HG02759 (cell line): ENCODE measurements around the gene IRX2.

Experiments
- ATAC-seq: cut with Tn5 transposase; IDR thresholded peaks from one replicate; pipeline ENCODE4 v1.9.1; 2021; ENCODE audit warnings: mild to moderate bottlenecking, moderate library complexity; ENCODE audit not compliant: unreplicated experiment

The IRX2 gene

DNA sequence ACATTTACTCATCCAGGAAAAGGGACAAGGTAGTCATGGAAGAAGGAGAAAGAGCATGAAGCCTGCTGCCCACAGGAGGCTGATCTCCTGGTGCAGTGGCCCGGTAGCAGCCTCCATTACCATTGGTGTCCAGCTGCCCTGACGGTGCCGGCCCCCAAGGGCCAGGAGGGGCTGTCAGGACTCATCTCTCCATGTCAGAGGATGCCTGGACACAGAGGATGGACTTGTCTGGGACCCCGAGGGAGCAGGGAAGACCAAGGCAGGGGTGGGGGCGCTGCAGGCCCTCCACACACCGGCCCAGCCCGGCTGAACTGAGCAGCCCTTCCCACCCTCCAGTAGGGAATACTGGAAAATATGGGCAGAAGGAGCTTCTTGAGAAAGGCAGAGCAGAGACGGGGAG lies 52.2 kb downstream of the IRX2 start:
- ATAC-seq, result no peak

DNA sequence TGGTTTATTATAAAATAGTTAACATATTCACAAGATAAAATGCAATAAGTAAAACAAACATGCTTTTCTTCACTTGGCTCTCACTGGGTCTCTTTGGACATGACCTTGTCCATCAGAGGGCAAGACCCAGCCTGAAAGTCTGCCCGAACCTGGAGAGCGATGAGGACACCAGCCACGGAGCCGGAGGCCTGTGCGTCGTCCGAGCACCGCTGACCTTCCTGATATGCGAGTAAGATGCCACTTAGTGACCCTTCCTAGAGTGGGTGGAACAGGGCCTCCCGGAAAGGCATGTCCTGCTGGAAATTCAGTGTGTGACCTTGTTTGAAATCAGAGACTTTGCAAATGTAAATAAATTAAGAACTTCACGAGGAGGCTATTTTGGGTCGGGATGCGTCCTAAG lies 52.9 kb downstream of the IRX2 start:
- ATAC-seq, result no peak

DNA sequence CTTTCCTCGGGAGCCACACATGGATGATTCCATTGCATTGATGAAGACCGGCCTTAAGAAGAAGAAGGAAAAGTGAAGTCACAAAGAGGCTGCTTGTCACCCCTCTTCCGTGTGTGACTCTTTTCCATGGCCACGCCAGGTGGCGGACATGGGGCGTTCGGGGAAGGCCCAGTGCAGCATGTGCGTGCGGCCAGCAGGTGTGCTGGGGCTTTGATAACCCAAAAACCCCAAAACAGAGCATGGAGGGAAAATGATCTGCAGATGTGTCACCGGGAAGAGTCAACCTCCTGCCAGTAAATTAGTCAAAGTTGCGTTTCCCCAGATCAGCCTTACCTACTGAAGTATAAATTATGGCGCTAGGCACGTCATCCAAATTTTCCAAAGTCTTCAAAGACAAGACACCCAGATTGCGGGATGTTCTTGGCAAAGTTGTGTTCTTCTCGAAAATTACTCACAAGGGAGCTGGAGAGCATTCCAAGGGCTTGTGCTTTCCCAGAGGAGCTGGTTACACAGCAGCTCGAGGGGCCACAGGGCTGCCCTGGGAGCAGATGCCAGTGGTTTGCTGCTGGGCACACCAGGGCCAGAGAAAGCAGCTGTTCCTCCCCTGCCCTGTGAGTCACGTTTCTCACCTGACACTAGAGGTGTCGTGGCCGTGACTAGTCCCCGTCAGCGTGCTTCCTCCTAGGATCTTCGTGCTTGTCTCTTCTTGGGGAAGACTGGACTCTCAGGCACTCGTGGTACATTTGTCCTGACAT lies 53.9 kb downstream of the IRX2 start:
- ATAC-seq, result no peak

DNA sequence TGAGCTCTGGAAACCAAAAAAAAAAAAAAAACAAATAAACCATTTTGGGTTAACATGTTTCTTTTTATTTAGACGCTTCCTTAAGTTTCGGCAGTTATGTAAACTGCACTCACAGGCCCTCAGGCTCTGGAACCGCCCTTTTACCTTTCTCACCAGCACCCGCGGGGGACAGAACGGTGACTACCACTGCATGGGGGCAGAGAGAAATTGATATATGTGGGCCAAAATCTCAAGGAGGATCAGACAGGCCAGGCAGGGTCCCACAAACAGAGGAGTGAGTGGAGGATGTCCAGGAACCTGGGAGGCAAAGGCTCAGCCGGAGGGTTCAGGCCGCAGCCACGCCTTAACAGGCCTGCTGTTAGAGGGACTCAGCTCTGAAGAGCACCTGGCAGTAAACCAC lies 54.4 kb downstream of the IRX2 start:
- no peak for ATAC-seq
